Activated CD4-positive, alpha-beta memory T cell treated with anti-CD3 and anti-CD28 coated beads, Interleukin-2, amount 10 ng/mL, durations not matched to agents 7 days and 5 days (primary cell): ENCODE results near the gene IRX6. TPM values are rescaled to one million over a fixed set of nuclear protein-coding genes. Genes with fewer than 3 reads are reported as not detected.

Experiments used
- CTCF ChIA-PET: fragments of 350-600 bp; sonication (Branson Sonifier 250); formaldehyde crosslinking; loops from one replicate; lab custom pipeline; 2021; ENCODE audit warnings: antibody characterized with exemption, inconsistent platforms; lab: Charles Lee
- POLR2A ChIA-PET: fragments of 350-600 bp; sonication (Branson Sonifier 250); formaldehyde crosslinking; loops from one replicate; lab custom pipeline; 2021; ENCODE audit warnings: antibody characterized with exemption; lab: Charles Lee
- DNase-seq: peaks from one replicate; pipeline ENCODE4 v3.0.0-alpha.2; 2020
- H3K27ac Mint-ChIP-seq: one replicate; pipeline ENCODE4 v1.8.0; 2021; ENCODE audit warnings: mild to moderate bottlenecking, mixed read lengths
- H3K27me3 Mint-ChIP-seq: one replicate; pipeline ENCODE4 v1.8.0; 2021; ENCODE audit warnings: mixed read lengths
- H3K36me3 Mint-ChIP-seq: one replicate; pipeline ENCODE4 v1.8.0; 2021; ENCODE audit warnings: low read depth, mixed read lengths
- H3K4me1 Mint-ChIP-seq: one replicate; pipeline ENCODE4 v1.8.0; 2021; ENCODE audit warnings: mixed read lengths
- H3K4me3 Mint-ChIP-seq: one replicate; pipeline ENCODE4 v1.8.0; 2021; ENCODE audit warnings: mild to moderate bottlenecking, mixed read lengths
- H3K9me3 Mint-ChIP-seq: one replicate; pipeline ENCODE4 v1.8.0; 2021; ENCODE audit warnings: mixed read lengths
- total RNA-seq, 2 experiments: library from RNA; stranded (reverse); gene quantifications; one replicate each; pipeline ENCODE4 v1.2.3, GENCODE V29; 2021

The IRX6 gene
- total RNA-seq, 2 experiments from 2014 or later = not detected

DNA sequence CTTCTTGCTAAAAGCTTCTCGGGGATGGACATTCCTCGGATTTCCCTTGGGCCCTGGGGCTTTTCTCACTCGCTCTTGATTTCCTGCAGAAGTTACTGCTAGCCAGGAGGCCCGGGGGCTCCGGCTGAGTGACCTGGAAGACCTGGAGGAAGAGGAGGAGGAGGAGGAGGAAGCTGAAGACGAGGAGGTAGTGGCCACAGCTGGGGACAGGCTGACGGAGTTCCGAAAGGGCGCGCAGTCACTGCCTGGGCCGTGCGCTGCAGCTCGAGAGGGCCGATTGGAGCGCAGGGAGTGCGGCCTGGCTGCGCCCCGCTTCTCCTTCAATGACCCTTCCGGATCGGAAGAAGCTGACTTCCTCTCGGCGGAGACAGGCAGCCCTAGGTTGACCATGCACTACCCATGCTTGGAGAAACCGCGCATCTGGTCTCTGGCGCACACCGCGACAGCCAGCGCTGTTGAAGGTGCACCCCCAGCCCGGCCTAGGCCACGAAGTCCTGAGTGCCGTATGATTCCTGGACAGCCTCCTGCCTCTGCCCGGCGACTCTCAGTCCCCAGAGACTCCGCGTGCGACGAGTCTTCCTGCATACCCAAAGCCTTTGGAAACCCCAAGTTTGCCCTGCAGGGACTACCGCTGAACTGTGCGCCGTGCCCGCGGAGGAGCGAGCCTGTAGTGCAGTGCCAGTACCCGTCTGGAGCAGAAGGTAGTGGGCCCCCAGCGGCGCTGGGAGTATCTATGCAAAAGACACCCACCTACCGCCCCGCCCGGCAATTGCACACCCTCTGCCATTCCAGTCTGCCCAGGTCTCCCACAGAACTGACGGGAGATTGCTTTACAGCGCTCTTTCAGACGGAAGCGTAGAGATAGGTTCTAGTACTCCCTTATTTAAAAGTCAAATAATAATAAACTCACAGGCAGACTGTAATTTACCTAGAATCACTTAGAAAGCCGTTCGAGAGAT is 4.9 kb downstream of the IRX6 start:
- POLR2A ChIA-PET = no interaction called here
- Mint-ChIP-seq H3K27ac (no peak overlapping the region), H3K27me3 (peaks cover 66% of the 10 kb centered on the region), H3K36me3 (no peaks in the 10 kb centered on the region), H3K4me3 (no peak overlapping the region), H3K9me3 (no peaks in the 10 kb centered on the region), H3K4me1 (no peaks in the 10 kb centered on the region)
- no peak for DNase-seq
- CTCF ChIA-PET = no interaction called here

DNA sequence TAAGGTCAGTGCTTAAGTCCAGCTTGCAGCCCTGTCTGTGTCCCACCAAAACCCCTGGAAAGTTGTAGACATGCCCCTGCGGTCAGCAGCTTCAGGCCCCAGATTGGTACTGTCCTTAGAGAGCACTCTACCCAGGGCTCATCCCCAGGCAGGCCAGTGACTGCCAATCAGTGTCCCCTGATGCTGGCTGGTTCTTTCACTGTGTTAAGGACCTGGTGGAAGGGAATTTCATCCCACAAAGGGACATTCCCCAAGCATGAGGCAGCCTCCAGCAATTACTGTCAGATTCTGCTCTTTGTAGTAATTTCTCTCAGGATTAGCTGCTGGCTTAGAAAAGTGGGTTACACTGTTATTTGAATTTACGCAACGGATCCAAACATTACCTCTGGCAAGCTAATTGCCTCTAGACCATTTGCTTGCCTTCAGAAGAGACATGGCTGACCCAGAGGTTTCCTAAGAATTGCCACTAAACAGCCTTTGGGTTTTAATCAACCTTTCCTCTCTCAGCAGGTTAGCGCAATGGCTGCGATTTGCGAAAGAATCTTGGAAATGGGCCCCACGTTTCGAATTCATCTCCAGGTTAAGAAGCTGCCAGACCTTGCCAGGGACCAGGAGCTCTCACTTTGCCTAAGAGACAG is 5.9 kb downstream of the IRX6 start:
- Mint-ChIP-seq H3K9me3 (no peaks in the 10 kb centered on the region), H3K27me3 (peaks cover 66% of the 10 kb centered on the region), H3K36me3 (no peaks in the 10 kb centered on the region), H3K4me3 (no peak overlapping the region), H3K27ac (no peak overlapping the region), H3K4me1 (no peaks in the 10 kb centered on the region)
- POLR2A ChIA-PET = no interaction called here
- no peak for DNase-seq
- CTCF ChIA-PET = no interaction called here

DNA sequence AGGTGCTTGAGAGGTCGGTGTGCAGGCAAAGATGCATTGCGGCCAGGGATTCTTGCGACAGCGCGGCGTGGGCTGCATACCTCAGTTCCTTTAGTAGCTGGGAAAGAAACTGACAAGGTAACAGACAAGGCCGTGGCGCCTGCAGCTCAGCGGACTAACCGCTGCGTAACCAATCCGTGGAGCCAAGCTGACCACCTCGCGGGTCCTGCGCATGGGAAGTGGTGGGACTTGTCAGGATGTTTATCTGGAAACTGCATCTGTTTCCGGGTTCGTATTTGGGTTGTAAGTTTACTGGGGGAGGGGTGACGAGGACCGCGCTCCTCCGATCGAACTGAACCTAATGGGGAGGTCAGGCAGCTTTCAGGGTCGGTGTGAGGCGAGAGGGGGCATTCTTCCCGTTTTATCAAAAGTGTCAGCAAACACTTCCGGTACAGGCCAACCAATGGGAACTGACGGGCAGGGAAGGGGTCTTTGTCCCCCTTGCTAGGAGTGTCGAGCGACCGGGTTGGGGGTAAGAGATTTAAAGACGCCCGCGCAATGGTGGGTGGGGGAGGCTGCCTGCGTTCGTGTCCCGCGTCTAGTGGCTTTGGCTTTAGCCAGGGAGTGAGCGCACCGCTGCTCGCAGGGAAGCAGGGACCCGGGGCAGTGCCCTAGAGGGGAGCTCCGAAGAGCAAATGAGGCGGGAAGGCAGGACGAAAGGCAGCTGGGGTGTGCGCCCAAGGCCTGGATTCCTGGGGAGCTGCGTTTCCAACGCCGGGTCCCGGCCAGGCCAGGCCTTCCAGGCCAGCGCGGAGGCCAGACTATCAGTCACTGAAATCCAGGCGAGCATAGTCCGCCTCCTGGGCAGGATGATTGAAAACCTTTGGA is 7.0 kb downstream of the IRX6 start:
- Mint-ChIP-seq H3K9me3 (no peaks in the 10 kb centered on the region), H3K4me3 (no peak overlapping the region), H3K4me1 (no peaks in the 10 kb centered on the region), H3K36me3 (no peaks in the 10 kb centered on the region), H3K27ac (no peak overlapping the region), H3K27me3 (peaks cover 56% of the 10 kb centered on the region)
- ChIA-PET POLR2A (no interaction called here), CTCF (no interaction called here)
- DNase-seq = no peak

GRCh38 chr16:55331648-55332185 is 7.7 kb downstream of the IRX6 start:
- Mint-ChIP-seq H3K27ac (no peak overlapping the region), H3K27me3 (peaks cover 52% of the 10 kb centered on the region), H3K4me1 (no peaks in the 10 kb centered on the region), H3K4me3 (no peak overlapping the region), H3K9me3 (no peaks in the 10 kb centered on the region), H3K36me3 (no peaks in the 10 kb centered on the region)
- no peak for DNase-seq
- ChIA-PET CTCF (no interaction called here), POLR2A (no interaction called here)

DNA sequence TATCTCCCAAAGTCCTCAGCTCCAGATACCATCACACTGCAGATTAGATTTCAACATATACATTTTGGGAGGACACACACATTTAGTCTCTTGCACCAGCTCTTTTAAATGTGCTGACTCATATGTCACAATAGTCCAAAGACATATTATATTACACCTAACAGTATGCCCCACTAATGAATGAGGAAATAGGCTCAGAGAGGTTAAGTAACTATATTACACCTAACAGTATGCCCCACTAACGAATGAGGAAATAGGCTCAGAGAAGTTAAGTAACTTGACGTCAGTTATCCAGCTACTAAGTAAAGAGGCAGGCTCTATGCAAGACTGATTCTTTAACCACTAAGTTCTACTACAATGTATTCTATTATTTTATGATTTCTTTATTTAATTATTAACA is 9.7 kb downstream of the IRX6 start:
- no peaks in the 10 kb centered on the region for H3K9me3 Mint-ChIP-seq
- H3K4me1 Mint-ChIP-seq = no peaks in the 10 kb centered on the region
- ChIA-PET POLR2A (no interaction called here), CTCF (no interaction called here)
- no peak for DNase-seq
- no peak overlapping the region for H3K27ac Mint-ChIP-seq
- H3K27me3 Mint-ChIP-seq = peaks cover 39% of the 10 kb centered on the region
- H3K36me3 Mint-ChIP-seq = no peaks in the 10 kb centered on the region
- no peak overlapping the region for H3K4me3 Mint-ChIP-seq

DNA sequence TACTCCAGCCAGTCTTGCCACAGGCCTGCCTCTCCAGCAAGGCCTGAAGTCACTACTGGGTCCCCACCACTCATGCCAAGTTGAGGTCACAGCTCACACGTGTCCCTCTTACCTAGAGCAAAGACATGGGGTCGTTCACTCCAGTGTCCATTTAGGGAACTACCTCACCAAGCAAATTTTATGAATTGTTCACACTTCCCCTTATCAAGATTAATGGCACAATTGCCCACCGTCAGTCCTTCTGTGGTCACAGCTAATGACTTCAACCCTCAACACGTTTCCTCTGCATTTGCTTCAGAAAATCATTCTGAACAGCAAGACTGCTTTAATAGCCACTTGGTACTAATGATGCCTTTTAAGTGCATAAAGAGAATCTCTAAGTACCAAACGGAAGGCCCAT is 14.6 kb downstream of the IRX6 start:
- H3K4me1 Mint-ChIP-seq = no peaks in the 10 kb centered on the region
- CTCF ChIA-PET = no interaction called here
- H3K9me3 Mint-ChIP-seq = no peaks in the 10 kb centered on the region
- no peak overlapping the region for H3K27ac Mint-ChIP-seq
- H3K4me3 Mint-ChIP-seq = no peak overlapping the region
- H3K36me3 Mint-ChIP-seq = no peaks in the 10 kb centered on the region
- no peak for DNase-seq
- H3K27me3 Mint-ChIP-seq = peaks cover 6% of the 10 kb centered on the region
- POLR2A ChIA-PET = no interaction called here

- no peak overlapping the region for H3K4me3 Mint-ChIP-seq
- H3K27me3 Mint-ChIP-seq = peaks cover 6% of the 10 kb centered on the region
- no peak for DNase-seq
- ChIA-PET CTCF (no interaction called here), POLR2A (no interaction called here)
- H3K27ac Mint-ChIP-seq = no peak overlapping the region
- no peaks in the 10 kb centered on the region for H3K4me1 Mint-ChIP-seq
- H3K36me3 Mint-ChIP-seq = no peaks in the 10 kb centered on the region
- no peaks in the 10 kb centered on the region for H3K9me3 Mint-ChIP-seq
These were observed 16.4 kb downstream of the IRX6 start for GRCh38 chr16:55340445-55340844.

DNA sequence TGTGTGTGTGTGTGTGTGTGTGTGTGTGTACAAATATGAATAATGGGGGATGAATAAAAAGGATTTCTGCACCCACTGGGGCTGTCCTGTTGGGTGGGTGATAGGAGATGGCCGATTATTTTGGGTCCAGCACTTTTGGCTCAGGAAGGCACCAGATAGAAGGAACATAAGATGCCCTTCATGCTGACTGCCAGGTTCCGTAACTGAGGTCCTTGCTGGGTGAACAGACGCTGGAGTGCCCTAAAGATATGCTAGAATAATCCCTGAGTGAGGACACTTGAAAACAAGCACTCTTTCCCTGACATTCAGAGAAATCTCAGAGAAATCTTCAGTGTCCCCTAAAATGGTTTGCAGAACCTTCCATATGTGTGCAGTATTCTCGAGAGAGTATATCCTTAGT is 17.7 kb downstream of the IRX6 start:
- Mint-ChIP-seq H3K36me3 (no peaks in the 10 kb centered on the region), H3K4me1 (no peaks in the 10 kb centered on the region), H3K9me3 (no peaks in the 10 kb centered on the region), H3K27me3 (peaks cover 6% of the 10 kb centered on the region), H3K4me3 (no peak overlapping the region), H3K27ac (no peak overlapping the region)
- POLR2A ChIA-PET = no interaction called here
- no peak for DNase-seq
- CTCF ChIA-PET = no interaction called here

DNA sequence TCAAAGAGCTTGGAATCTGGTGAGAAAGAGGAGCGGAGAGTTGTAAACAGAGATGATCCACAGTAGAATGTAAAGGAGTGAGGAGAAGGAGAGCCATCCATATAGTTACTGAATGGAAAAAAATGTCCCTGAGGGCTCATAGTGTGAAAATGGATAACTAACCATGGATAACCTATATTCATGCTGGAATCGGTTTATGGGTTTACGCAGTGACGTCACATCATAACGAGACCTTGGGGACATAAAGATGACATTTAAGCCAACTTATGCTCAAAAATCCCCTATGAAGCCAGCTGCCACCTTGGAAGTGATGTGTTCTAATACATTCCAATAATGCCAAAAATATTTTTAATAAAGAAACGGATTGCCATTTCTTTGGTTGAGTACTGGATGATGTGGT is 22.5 kb downstream of the IRX6 start:
- Mint-ChIP-seq H3K4me3 (no peak overlapping the region), H3K27me3 (no peaks in the 10 kb centered on the region), H3K9me3 (no peaks in the 10 kb centered on the region), H3K36me3 (no peaks in the 10 kb centered on the region), H3K27ac (no peak overlapping the region), H3K4me1 (no peaks in the 10 kb centered on the region)
- POLR2A ChIA-PET = no interaction called here
- no peak for DNase-seq
- CTCF ChIA-PET = no interaction called here

DNA sequence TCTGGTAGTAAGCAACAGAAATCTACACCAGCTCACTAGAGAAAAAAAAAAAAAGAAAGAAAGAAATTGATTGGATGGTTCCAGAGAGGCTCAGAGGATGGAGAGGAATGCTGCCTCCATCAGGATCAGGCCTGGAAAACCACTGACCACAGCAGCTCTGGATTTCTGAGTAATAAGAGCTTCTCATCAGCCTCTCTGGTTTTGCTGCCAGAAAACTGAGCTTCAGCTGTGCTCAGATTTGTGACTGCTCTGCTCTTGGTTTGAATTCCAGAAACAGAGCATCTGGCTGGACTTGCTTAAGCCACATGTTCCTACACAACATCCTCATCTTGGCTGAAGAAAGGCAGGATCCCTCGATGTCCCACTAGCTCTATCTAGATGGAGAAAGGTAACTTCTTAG is 25.9 kb downstream of the IRX6 start:
- H3K36me3 Mint-ChIP-seq = no peaks in the 10 kb centered on the region
- CTCF ChIA-PET = no interaction called here
- DNase-seq = no peak

GRCh38 chr16:55350984-55351383 is 27.0 kb downstream of the IRX6 start:
- no peaks in the 10 kb centered on the region for H3K9me3 Mint-ChIP-seq
- no peak overlapping the region for H3K27ac Mint-ChIP-seq
- H3K4me3 Mint-ChIP-seq = no peak overlapping the region
- DNase-seq = no peak
- ChIA-PET CTCF (interaction anchor here (1.0 kb wide), 1 partner anchor 114 kb away, joined by 3 read pairs; no protein-coding TSS in a partner anchor), POLR2A (no interaction called here)
- H3K27me3 Mint-ChIP-seq = no peaks in the 10 kb centered on the region
- no peaks in the 10 kb centered on the region for H3K36me3 Mint-ChIP-seq
- no peaks in the 10 kb centered on the region for H3K4me1 Mint-ChIP-seq

More for the DNA sequence above, 25.9 kb downstream of the IRX6 start:
- H3K27ac Mint-ChIP-seq = no peak overlapping the region
- H3K4me1 Mint-ChIP-seq = no peaks in the 10 kb centered on the region
- POLR2A ChIA-PET = no interaction called here
- H3K27me3 Mint-ChIP-seq = no peaks in the 10 kb centered on the region
- no peak overlapping the region for H3K4me3 Mint-ChIP-seq
- no peaks in the 10 kb centered on the region for H3K9me3 Mint-ChIP-seq

DNA sequence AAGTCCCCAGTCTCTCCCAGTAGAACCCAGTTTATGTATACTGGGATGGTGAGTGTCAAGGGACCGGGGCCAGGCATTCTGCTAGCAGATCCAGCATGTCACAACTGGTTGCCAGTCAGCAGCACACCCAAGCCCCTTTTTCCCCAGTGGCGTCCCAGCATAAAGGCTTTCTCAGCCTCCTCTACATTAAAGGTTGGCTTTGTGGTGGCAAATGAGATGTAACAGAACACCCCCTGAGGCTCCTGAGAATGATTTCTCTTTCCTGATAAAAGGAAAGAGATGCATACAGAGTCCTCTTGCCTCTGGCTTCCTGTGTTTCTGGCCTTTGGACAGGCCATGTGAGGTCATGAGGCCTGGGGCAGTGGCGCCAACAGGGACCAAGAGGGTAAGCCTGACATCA is 27.9 kb downstream of the IRX6 start:
- Mint-ChIP-seq H3K27me3 (no peaks in the 10 kb centered on the region), H3K27ac (no peak overlapping the region), H3K9me3 (no peaks in the 10 kb centered on the region), H3K4me1 (no peaks in the 10 kb centered on the region), H3K36me3 (no peaks in the 10 kb centered on the region), H3K4me3 (no peak overlapping the region)
- no peak for DNase-seq
- CTCF ChIA-PET = no interaction called here
- POLR2A ChIA-PET = no interaction called here

GRCh38 chr16:55357241-55357640 is 33.2 kb downstream of the IRX6 start:
- Mint-ChIP-seq H3K4me1 (no peaks in the 10 kb centered on the region), H3K27me3 (no peaks in the 10 kb centered on the region)
- CTCF ChIA-PET = no interaction called here

More at GRCh38 chr16:55357241-55357640, 33.2 kb downstream of the IRX6 start:
- POLR2A ChIA-PET = no interaction called here
- no peak for DNase-seq
- Mint-ChIP-seq H3K9me3 (no peaks in the 10 kb centered on the region), H3K27ac (no peak overlapping the region), H3K4me3 (no peak overlapping the region), H3K36me3 (no peaks in the 10 kb centered on the region)
